ACHN (cell line): ENCODE measurements around the gene PTGES.
"Not testable (repeated sequence)": the region's sequence is repeated elsewhere in the genome, so short reads cannot be mapped to it uniquely, and the experiment has no call there.

Experiments used
- DNase-seq: peaks from one replicate; pipeline ENCODE4 v3.0.0-alpha.2; 2015
- in situ Hi-C: cut with HindIII; loops from 2 replicates; pipeline ENCODE4 v1.10.0; 2017; ENCODE audit warnings: low sequenced_read_pairs, low pct_ligation_motif_present, low pct_unique_long_range_greater_than_20kb

The PTGES gene

DNA sequence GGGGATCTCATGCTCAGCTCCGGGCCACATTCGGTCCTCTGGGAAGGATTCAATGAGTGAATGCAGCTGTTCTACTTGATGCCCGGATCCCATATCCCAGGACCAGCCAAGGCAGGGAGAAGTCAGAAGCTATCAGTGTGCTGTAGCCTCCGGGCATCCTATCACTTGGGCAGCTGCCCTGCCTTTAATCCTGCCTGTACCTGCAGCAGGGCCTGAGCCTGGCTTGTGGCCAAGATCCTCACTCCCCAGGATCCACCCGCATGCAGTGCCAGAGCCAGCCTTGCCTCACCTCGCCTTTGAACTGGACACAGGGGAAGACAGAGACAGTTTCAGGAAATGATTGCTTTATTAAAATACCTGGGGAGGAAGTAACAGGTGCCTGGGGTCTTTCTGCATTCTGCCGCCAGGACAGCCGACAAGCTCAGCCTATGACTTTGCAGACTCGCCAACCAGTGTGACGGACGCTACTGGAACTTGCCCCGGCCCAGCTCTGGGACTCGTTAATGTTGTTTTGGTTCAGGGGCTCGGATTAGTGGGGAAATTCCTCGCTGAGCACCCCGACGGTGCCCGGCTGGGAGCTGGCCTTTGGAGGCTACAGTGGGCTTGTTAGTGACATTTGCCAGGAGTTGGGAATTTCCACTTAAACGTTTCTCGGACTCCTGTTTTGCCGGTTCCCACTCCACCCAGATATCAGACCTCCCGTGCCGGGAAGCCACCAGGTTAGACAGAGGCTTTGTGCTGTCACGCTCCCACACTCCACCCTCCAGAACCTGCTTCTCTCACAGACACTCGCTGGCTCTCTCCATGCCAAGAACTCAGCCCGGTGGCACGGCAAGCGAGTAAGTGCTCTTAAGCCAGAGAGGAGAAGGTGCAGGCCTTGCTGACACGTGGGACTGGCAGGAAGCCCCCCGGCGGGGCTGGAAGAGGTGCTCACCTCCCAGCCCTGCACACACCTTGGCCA, 721 bp downstream of the PTGES start:
- in situ Hi-C loops: no loop called here
- no peak for DNase-seq

DNA sequence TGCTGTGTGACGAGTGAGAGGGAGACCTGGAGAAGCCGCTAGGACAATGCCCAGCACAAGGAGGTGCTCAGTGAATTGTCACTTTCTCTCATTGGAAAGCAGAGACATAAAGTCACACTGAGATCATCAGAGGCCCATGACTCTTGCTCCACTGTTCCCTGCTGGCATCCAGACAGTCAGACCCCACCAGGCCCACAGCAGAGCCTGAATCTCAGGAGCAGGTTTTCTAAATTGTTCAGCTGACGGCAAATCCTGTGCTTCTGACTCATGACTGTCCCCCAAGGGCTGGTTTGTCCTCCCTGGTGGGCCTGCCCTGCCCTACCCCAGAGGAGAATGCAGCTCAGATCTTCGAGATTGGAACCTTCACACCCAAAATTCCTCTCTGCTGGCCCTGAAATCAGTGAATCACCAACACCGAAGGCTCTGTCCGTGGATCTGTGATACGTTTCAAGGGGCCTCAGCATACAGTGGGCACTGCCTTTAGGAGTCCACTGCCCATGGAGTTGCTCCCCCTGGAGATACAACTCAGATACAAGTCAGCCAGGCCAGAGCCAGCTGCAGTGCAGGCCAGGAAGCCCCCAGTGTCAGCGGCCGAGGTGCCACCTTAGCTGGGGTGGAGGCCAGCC, 2.7 kb downstream of the PTGES start:
- in situ Hi-C loops: no loop called here
- DNase-seq: no peak

DNA sequence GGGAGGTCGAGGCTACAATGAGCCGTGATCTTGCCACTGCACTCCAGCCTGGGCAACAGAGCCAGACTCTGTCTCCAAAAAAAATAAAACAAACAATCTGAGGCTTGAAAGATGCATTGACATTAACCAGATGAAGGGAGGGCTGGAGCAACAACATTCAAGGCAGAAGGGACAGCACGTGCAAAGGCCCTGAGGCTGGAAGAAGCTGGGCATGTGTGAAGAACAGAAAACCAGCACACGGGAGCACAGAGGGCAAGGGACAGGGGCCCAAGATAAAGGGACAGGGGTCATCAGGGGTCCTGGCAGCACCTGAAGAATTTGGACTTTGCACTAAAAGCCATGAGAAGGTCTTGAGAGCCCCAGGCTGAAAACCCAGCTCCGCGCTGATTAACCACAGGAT, 3.3 kb downstream of the PTGES start:
- in situ Hi-C loops: no loop called here
- no peak for DNase-seq

DNA sequence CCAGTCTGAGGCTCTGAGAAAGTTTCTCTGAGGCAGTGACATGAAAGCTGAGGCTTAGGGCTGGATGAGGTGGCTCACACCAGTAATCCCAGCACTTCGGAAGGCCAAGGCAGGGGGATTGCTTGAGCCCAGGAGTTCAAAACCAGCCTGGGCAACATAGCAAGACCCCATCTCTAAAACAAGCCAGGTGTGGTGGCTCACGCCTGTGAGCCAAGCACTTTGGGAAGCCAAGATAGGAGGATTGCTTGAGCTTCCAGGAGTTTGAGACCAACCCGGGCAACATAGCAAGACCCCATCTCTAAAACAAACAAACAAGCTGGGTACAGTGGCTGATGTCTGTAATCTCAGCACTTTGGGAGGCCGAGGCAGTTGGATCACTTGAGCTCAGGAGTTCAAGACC, 3.8 kb downstream of the PTGES start:
- in situ Hi-C loops, DNase-seq: not testable (repeated sequence)

DNA sequence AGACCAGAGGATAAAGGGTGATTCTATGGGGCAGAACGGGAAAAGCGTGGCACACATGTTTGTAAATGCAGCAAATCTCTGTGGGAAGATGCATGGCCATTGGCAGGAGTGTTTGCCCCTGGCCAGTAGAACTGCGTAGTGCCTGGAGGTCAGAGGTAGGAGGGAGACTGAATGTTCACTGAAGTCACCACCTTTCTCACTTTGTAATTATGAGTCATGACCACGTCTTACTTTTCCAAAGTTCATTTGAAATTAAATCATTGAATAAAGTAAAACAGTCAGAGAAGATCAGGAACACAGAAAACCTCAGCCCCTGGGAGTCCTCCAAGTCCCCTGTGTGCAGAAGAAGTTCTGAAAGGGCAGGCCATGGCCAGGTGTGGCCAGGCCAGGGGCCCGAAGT, 4.6 kb downstream of the PTGES start:
- DNase-seq: no peak
- in situ Hi-C loops: no loop called here

DNA sequence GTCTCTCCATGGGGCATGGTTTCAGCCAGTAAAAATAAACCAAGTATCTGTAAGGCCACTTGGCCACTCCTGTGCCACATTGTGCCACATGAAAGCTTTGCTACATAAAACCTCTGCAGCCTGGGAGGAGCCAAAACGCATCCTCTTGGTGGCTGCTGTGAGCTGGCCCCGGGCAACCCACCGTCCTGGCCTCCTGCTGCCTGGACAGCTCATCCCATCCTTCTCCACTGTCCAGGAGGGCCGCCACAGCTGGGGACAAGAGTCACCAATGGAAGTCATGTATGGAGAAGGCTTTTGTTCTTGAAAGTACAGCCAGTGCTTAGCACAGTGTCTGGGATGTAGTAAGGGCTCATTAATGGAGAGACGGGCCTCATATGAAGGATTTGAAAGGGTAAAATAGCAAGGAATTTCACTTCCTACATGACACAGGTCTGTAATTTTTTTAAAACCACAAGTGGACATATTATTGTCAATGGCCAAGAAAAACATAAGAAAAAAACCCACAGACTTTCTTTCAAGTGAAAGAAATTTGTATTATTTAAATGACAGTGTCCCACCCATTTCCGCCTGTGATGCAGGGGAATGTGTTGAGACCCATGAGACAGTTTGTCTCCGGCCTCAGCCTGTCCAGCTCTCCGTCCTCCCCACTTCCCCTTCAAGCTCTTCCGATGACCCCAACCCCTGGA, 6.6 kb downstream of the PTGES start:
- no peak for DNase-seq
- in situ Hi-C loops: no loop called here

DNA sequence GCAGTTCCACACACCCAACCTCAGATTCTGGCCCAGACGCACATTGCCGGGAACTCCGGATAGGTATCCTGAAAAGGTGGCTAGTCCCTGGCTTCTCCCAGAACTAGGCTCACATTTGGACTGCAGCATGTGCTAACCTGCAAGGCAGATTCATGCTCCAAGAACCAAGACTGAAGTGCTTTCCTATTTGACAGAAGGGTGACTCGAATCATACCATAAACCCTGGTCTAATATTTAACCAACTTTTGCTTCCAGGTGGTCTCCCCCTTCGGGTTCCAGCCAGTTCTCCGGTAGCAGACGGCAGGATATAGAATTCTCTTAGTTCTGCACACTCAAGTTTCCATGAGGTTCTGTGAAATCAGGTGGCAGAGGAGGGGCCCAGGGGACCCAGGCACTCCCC, 7.6 kb downstream of the PTGES start:
- DNase-seq: no peak
- in situ Hi-C loops: no loop called here

DNA sequence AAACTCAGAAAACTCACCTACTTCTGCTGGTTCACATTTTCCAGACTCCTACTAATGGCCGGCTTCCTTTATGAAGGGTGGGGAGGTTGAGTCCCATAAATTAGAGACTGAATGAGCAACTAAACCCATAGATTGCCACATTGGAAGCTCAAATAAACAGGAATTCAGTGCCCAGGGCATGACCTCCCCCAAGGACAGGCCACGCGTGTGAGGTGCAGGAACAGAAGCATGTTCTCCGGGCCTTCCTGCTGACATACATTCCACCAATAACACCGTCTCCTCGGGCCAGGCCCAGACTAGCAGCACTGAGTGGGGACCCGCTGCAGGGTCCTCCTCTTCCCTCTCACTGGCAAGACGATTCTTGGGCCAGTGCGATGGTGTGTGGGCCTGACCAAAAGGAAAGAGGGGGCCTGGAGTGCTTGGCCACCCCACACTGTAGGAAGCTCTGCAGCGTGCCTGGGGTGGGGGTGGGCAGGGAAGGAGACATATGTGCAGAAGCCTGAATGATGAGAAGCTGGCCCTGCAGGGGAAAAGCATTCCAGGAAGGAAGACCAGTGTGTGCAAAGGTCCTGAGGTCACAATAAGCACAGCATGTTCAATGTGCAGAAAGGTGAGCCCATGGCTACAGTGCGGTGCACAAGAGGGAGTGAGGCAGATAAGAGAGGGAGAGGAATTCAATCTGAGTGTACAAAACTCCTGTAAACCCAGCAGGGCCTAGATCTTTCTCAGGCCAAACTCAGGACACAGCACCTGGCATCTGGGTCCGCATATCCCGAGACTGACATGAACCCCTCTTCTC, 12.0 kb downstream of the PTGES start:
- DNase-seq: no peak
- in situ Hi-C loops: no loop called here

DNA sequence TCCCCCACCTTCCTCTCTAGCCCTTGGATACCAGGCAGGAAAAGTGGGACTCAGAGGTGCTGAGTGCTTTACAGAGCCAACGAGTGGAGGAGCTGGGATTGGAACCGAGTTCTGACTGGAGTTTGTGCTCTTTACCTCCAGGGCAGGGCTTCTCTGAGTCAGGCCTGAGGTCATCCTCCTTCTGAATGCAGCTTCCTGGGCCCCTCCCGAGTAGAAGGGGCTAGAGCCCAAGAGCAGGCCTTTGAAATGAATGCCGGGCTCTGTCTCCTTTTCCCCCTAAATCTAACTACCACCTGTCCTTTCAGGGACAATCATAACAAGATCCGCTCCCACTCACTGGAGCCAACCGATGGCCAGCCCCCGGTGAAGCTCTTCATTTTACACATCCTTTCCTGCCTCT, 12.7 kb downstream of the PTGES start:
- no peak for DNase-seq
- in situ Hi-C loops: no loop called here

DNA sequence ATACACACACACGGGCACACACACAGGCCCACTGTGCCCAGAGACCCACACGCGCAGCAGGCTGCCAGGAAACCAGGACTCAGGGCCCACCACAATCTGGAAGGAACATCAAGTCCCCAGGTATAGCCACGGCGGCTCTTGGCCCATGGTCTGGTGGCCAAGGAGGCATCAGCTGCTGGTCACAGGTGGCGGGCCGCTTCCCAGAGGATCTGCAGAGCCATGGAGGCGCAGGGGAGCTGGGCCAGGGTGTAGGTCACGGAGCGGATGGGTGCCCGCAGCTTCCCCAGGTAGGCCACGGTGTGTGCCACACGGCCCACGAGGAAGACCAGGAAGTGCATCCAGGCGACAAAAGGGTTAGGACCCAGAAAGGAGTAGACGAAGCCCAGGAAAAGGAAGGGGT, 13.4 kb downstream of the PTGES start:
- in situ Hi-C loops: no loop called here
- no peak for DNase-seq

DNA sequence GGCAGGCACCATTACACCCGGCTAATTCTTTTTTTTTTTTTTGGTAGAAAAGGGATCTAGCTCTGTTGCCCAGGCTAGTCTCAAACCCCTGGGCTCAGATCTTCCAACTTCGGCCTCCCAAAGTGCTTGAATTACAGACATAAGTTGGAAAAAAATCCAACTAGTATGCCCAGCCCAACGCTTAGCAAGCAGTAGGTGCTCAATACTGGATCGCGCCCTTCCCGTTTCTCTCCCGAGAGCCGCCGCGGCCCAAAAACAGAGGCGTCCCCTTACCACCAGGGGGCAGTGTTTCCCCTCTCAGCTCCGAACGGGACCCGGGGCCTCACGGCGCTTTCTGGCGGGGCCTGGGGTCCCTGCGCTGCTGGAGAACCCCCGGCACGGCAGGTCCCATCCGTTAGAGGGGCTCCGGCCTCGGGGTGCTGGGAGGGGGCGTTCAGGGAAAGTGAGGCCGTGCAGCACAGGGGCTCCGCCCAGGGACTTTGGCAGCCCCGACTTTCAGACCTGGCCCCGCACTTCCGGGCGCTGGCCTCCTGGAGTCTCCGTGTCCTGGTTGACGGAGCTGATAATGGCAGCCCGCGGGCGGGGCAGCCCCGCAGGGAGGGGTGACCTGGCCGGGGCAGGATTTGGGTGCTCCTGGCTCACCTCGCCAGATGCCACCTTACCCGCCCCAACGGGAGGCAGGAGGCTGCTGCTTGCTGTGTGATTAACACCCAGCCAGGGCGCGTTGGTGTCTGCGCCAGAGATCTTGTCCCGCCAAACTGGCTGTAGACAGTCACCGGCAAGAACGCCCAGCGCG, 15.2 kb downstream of the PTGES start:
- DNase-seq: peak; percentile 69
- in situ Hi-C loops: no loop called here

DNA sequence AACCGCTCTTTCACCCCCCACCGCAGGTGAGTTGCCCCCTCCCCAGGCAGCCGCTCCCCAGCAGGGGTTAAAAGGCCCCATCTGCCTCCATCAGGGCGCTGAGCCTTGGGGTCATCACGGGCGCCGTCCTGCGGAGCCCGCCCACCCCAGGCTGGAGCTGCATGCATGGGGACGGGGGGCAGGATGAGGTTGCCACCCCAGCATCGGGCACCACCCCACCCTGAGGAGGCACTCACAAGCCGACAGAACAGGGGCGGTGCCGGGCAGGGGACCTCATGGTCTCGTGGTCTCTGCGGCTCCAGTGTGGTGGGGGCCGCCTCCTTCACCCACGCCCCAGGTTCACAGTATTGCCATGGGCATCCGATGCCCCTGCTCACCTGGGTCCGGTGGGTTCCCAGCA, 16.5 kb downstream of the PTGES start:
- in situ Hi-C loops: no loop called here
- no peak for DNase-seq

DNA sequence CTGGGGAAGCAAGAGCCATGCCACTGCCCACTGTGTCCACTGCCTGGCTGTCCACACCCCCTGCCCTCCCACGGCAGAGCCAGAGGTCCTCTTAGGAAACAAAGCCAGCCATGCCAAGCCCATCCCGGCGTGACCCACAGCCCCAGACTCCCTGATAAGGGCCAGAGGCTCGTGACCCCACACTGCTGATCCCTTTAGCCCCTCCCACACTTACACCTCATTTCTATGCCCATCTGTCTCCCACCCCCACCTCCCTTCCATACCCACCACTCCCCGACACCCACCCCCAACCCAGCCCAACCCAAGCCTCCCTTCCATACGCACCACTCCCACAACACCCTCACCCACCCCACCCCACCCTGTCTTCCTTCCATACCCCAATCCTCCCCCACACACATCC, 17.3 kb downstream of the PTGES start:
- in situ Hi-C loops: no loop called here
- no peak for DNase-seq

DNA sequence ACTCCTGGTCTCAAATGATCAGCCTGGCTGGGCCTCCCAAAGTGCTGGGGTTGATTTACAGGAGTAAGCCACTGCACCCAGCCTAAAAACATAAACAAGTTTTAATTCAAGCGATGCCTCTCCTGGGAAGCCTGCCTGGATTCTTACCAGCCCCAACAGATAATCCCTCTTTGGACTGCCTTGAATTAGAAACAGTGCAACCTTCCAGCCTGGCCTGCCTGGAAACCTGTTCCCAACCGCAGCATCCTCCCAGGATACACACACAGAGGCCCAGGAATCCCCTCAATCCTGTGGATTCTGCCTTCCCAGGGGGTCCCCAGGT, 19.2 kb downstream of the PTGES start:
- DNase-seq: no peak
- in situ Hi-C loops: no loop called here

DNA sequence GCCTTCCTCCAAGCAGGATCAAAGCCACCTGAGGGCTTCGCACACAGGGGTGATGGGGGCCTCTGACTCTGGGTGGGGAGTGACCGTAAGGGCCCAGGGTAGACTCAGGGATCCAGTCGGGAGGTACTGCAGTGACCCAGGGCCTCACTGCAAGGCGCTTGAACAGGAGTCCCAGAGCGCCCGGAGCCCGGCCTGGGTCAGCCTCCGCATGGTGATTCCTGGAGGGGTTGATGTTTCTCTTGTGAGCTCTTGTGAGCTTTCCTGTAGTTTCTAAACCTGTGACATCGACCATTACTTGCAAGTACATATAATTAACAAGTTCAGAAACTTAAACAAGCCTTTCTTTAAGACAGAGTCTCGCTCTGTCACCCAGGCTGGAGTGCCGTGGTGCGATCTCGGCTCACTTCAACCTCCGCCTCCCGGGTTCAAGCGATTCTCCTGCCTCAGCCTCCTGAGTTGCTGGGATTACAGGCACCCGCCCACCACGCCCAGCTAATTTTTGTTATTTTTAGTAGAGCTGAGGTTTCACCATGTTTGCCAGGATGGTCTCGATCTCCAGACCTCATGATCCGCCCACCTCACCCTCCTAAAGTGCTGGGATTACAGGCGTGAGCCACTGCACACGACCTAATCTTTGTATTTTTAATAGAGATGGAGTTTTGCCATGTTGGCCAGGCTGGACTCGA, 19.8 kb downstream of the PTGES start:
- in situ Hi-C loops: no loop called here

DNA sequence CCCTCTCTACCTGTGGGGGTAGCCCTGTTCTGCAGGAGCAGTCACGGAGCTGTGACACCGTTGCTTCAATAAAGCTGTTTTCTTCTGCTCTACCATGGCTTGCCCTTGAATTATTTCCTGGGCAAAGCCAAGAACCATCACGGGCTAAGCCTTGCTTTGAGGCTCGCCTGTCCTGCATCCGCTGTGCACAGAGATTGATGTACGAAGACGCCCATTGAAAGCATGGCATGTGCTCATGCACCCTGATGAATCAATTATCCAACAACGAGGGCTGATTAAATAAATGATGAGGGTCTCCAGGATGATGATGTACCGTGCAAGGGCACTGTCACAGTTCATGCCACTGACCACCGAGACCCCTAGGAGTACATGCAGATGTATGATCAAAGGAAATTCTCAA, 20.7 kb downstream of the PTGES start:
- DNase-seq: no peak
- in situ Hi-C loops: no loop called here

More for the DNA sequence above, 19.8 kb downstream of the PTGES start:
- no peak for DNase-seq

DNA sequence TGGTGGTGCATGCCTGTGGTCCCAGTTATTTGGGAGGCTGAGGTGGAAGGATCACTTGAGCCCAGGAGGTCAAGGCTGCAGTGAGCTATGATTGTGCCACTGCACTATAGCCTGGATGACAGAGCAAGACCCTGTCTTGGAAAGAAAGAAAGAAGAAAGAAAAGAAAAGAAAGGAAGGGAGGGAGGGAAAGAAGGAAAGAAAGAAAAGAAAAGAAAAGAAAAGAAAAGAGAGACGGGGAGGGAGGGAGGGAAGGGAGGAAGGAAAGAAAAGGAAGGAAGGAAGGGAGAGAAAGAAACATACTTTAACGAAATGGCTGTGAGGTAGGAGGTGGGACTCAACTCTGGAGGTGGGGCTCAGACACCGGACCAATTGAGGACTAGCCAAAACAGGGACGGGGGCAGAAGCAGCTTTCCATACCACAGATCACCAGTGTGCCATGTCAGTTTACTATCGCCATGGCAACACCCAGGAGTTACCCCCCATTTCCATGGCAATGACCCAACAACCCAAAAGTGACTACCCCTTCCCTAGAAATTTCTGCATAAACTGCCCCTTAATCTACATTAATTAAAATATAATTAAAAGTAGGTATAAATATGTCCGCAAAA, 21.3 kb downstream of the PTGES start:
- DNase-seq: no peak
- in situ Hi-C loops: no loop called here
